Endothelial cell (in vitro differentiated cells): Measurements from ENCODE around the gene ARMC5. TPM values are rescaled to one million over a fixed set of nuclear protein-coding genes. Genes with fewer than 3 reads are reported as not detected.

Experiments used
- DNase-seq: peaks from one replicate; pipeline ENCODE4 v3.0.0; 2021; ENCODE audit warnings: low spot score
- H3K27ac Mint-ChIP-seq: one replicate; pipeline ENCODE4 v1.8.0; 2021; ENCODE audit warnings: mixed read lengths, inconsistent platforms; ENCODE audit not compliant: unreplicated experiment
- H3K27me3 Mint-ChIP-seq: one replicate; pipeline ENCODE4 v1.8.0; 2021; ENCODE audit warnings: mild to moderate bottlenecking, moderate library complexity, mixed read lengths, inconsistent platforms; ENCODE audit not compliant: unreplicated experiment
- H3K36me3 Mint-ChIP-seq: one replicate; pipeline ENCODE4 v1.8.0; 2021; ENCODE audit warnings: mild to moderate bottlenecking, low read depth, mixed read lengths, inconsistent platforms; ENCODE audit not compliant: unreplicated experiment
- H3K4me1 Mint-ChIP-seq: one replicate; pipeline ENCODE4 v1.8.0; 2021; ENCODE audit warnings: mild to moderate bottlenecking, mixed read lengths, inconsistent platforms; ENCODE audit not compliant: unreplicated experiment
- H3K4me3 Mint-ChIP-seq: one replicate; pipeline ENCODE4 v1.8.0; 2021; ENCODE audit warnings: mild to moderate bottlenecking, mixed read lengths, inconsistent platforms; ENCODE audit not compliant: unreplicated experiment
- H3K9me3 Mint-ChIP-seq: one replicate; pipeline ENCODE4 v1.8.0; 2021; ENCODE audit warnings: mixed read lengths, inconsistent platforms; ENCODE audit not compliant: unreplicated experiment
- total RNA-seq: library from RNA; stranded (reverse); fragmentation: NEBNext Ultra II Directional; extraction: Animal tissue kit (Norgen Biotek cat#: 25700); gene quantifications from one replicate; pipeline ENCODE4 v1.2.1, GENCODE V29; 2021; ENCODE audit not compliant: unreplicated experiment
- TF ChIP-seq, protein P1 (sequence below): fragments of 200-600 bp; sonication (generic); IDR thresholded peaks from one replicate; pipeline ENCODE4 v1.5.0; 2021; ENCODE audit warnings: antibody characterized with exemption; ENCODE audit not compliant: unreplicated experiment

ARMC5 gene
- total RNA-seq, 1 donor from 2014 or later, result 15.9 TPM

DNA sequence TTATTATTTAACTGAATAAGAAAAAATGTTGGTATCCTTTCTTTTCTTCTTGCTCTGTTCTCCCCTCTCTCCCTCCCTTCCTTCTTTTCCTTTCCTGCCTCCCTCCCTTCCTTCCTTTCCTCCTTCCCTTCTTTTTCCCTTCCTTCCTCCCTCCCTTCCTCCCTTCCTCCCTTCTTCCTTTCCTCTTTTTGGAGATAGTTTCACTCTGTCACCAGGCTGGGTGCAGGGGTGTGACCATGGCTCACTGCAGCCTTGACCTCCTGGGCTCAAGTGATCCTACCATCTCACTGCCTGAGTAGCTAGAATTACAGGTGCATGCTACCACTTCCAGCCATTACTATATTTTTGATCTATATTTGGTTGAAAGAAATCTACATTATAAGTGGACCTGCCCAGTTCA is 54.6 kb downstream of the ARMC5 start:
- Mint-ChIP-seq H3K27ac (no peak overlapping the region), H3K27me3 (peaks cover 10% of the 10 kb centered on the region), H3K4me3 (no peak overlapping the region), H3K4me1 (peaks cover 8% of the 10 kb centered on the region), H3K9me3 (no peaks in the 10 kb centered on the region), H3K36me3 (no peaks in the 10 kb centered on the region)
- DNase-seq, result no peak
- TF ChIP-seq, protein P1, sequence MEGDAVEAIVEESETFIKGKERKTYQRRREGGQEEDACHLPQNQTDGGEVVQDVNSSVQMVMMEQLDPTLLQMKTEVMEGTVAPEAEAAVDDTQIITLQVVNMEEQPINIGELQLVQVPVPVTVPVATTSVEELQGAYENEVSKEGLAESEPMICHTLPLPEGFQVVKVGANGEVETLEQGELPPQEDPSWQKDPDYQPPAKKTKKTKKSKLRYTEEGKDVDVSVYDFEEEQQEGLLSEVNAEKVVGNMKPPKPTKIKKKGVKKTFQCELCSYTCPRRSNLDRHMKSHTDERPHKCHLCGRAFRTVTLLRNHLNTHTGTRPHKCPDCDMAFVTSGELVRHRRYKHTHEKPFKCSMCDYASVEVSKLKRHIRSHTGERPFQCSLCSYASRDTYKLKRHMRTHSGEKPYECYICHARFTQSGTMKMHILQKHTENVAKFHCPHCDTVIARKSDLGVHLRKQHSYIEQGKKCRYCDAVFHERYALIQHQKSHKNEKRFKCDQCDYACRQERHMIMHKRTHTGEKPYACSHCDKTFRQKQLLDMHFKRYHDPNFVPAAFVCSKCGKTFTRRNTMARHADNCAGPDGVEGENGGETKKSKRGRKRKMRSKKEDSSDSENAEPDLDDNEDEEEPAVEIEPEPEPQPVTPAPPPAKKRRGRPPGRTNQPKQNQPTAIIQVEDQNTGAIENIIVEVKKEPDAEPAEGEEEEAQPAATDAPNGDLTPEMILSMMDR, result no peak

Other genes with a start within 250 kb of the ARMC5 start
- 0.18 TPM for gene TRIM72, start 245.4 kb upstream of the ARMC5 start, total RNA-seq
- gene PYDC1, start 242.4 kb upstream of the ARMC5 start, total RNA-seq, result not detected
- 0.74 TPM for gene ITGAM, start 199.5 kb upstream of the ARMC5 start, total RNA-seq
- gene ITGAX, start 104.3 kb upstream of the ARMC5 start, total RNA-seq, result not detected
- gene ITGAD, start 66.2 kb upstream of the ARMC5 start, total RNA-seq, result not detected
- gene COX6A2, start 31.1 kb upstream of the ARMC5 start, total RNA-seq, result not detected
- 2.5 TPM for gene ZNF843, start 16.7 kb upstream of the ARMC5 start, total RNA-seq
- 42.5 TPM for gene TGFB1I1, start 12.7 kb downstream of the ARMC5 start, total RNA-seq
- gene SLC5A2, start 23.6 kb downstream of the ARMC5 start, total RNA-seq, result not detected
- gene RUSF1, start 48.9 kb downstream of the ARMC5 start, total RNA-seq, result 54.2 TPM
- gene AHSP, start 68.4 kb downstream of the ARMC5 start, total RNA-seq, result not detected